ENCODE measurements around the gene CNR2. TPM values are rescaled to one million over a fixed set of nuclear protein-coding genes. Genes with fewer than 3 reads are reported as not detected.

Gene CNR2
- total and polyA plus RNA-seq, 7 donors = 0.23 to 4.2 TPM; not detected in 5

- 85 to 87% methylated on average over 1 of the region's 1 CpG for WGBS, 2 donors
- no peak overlapping the region for H3K4me3 ChIP-seq
- DNase-seq = no peak
- H3K4me1 ChIP-seq = peaks cover 0 to 8% (median 7%) of the 10 kb centered on the region in 4 donors
- H3K36me3 ChIP-seq = no peaks in the 10 kb centered on the region
- H3K27me3 ChIP-seq = peaks cover 3 to 33% (median 11%) of the 10 kb centered on the region in 3 donors
- no peaks in the 10 kb centered on the region for H3K9me3 ChIP-seq
- TF ChIP-seq POLR2AphosphoS5 (IDR thresholded peaks at IDR 0.05) (no peak), EP300 (IDR thresholded peaks at IDR 0.05) (no peak), CTCF (IDR thresholded peaks at IDR 0.05) (no peak), POLR2A (IDR thresholded peaks at IDR 0.05) (no peak)
- no peak overlapping the region for H3K27ac ChIP-seq
- intact Hi-C loops (cut with DNase I) = no loop called here
These were observed 6.4 kb downstream of the CNR2 start for GRCh38 chr1:23906731-23907130.

DNA sequence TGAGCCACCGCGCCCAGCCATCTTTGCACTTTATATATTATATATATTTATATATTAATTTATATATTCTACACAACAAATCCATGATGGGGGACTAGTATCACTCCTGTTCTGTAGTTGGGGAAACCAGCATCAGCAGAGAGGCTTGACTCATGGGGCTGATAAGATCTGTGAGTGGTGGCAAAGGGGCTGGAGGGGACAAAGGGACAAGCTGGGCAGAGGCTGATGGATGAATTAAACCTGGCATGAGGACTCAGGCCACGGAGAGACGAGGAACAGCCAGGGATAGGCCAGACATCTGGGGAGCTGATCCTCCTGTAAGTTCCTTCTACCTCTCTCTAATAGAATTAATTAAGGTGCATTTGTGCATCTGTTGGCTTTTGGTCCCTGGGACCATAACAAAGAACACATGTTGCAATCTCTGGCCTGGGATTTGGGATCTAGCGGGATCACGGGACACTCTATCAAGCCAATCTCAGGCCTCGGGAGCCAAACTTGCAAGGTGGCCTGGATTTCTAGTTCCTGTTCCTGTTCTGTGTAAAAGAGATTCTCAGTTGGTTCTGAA is 7.6 kb downstream of the CNR2 start:
- TF ChIP-seq POLR2AphosphoS5 (IDR thresholded peaks at IDR 0.05) = no peak
- no peak for TF ChIP-seq CTCF (IDR thresholded peaks at IDR 0.05)
- no peak for TF ChIP-seq POLR2A (IDR thresholded peaks at IDR 0.05)
- no peak for TF ChIP-seq EP300 (IDR thresholded peaks at IDR 0.05)
- H3K36me3 ChIP-seq = no peaks in the 10 kb centered on the region
- H3K27ac ChIP-seq = no peak overlapping the region
- H3K4me3 ChIP-seq = no peak overlapping the region
- H3K9me3 ChIP-seq = no peaks in the 10 kb centered on the region
- peaks cover 3 to 33% (median 11%) of the 10 kb centered on the region in 3 donors for H3K27me3 ChIP-seq
- no peak for DNase-seq
- WGBS, 2 donors = 94 to 97% methylated on average over 7 of the region's 7 CpGs
- H3K4me1 ChIP-seq = peaks cover 0 to 8% (median 7%) of the 10 kb centered on the region in 4 donors
- intact Hi-C loops (cut with DNase I) = no loop called here

- H3K9me3 ChIP-seq = no peaks in the 10 kb centered on the region
- H3K4me1 ChIP-seq = peaks cover 0 to 8% (median 7%) of the 10 kb centered on the region in 4 donors
- no peak overlapping the region for H3K27ac ChIP-seq
- no peak overlapping the region for H3K4me3 ChIP-seq
- DNase-seq = no peak
- H3K36me3 ChIP-seq = no peaks in the 10 kb centered on the region
- peaks cover 3 to 30% (median 11%) of the 10 kb centered on the region in 3 donors for H3K27me3 ChIP-seq
- TF ChIP-seq POLR2A (IDR thresholded peaks at IDR 0.05) (no peak), POLR2AphosphoS5 (IDR thresholded peaks at IDR 0.05) (no peak), CTCF (IDR thresholded peaks at IDR 0.05) (no peak), EP300 (IDR thresholded peaks at IDR 0.05) (no peak)
- 78 to 84% methylated on average over 10 of the region's 10 CpGs for whole genome bisulfite sequencing, 2 donors
- intact Hi-C loops (cut with DNase I) = no loop called here
These were observed 8.3 kb downstream of the CNR2 start for GRCh38 chr1:23904748-23905357.

- Histone ChIP-seq H3K4me1 (peaks cover 0 to 8% (median 7%) of the 10 kb centered on the region in 4 donors), H3K27me3 (peaks cover 3 to 20% (median 11%) of the 10 kb centered on the region in 3 donors), H3K36me3 (no peaks in the 10 kb centered on the region), H3K27ac (no peak overlapping the region), H3K9me3 (no peaks in the 10 kb centered on the region), H3K4me3 (no peak overlapping the region)
- TF ChIP-seq EP300 (IDR thresholded peaks at IDR 0.05) = no peak
- TF ChIP-seq POLR2AphosphoS5 (IDR thresholded peaks at IDR 0.05) = no peak
- TF ChIP-seq CTCF (IDR thresholded peaks at IDR 0.05) = no peak
- TF ChIP-seq POLR2A (IDR thresholded peaks at IDR 0.05) = no peak
- DNase-seq = no peak
- intact Hi-C loops (cut with DNase I) = no loop called here
- 80 to 84% methylated on average over 6 of the region's 6 CpGs for WGBS, 2 donors
These were observed 9.4 kb downstream of the CNR2 start for GRCh38 chr1:23903754-23904153.
